HepG2 (cell line): ENCODE measurements around the gene FAM180A. TPM values are rescaled to one million over a fixed set of nuclear protein-coding genes. Genes with fewer than 3 reads are reported as not detected.

Experiments
- ATAC-seq: fragments of 200-7000 bp; cut with Tn5 transposase; 3 replicates; pipeline ENCODE4 v1.9.1; 2020; ENCODE audit warnings: mild to moderate bottlenecking, moderate library complexity
- BruUV-seq: library from RNA; stranded (reverse); fragments of 400-500 nt; replicated peaks from 2 replicates; lab custom pipeline; 2021; lab: Mats Ljungman, UMichigan
- CTCF ChIA-PET: fragments of 300-600 bp; formaldehyde crosslinking; extraction: SDS; loops from one replicate; lab custom pipeline; 2021; ENCODE audit warnings: low total read pairs, inconsistent platforms, low intra/inter-chr PET ratio; lab: Yijun Ruan, JAX
- POLR2A ChIA-PET: fragments of 350-600 bp; sonication (Branson Sonifier 250); formaldehyde crosslinking; loops from one replicate; lab custom pipeline; 2020; ENCODE audit warnings: antibody characterized with exemption, inconsistent platforms; lab: Yijun Ruan, JAX
- DNase-seq: peaks from one replicate; pipeline ENCODE4 v3.0.0-alpha.2; 2015; ENCODE audit warnings: low spot score
- FAIRE-seq: peaks from 3 replicates; lab custom pipeline; 2011; peaks lifted over from hg19 to GRCh38; lab: Jason Lieb, UNC
- H2AFZ ChIP-seq: one replicate; pipeline ENCODE4 v1.6.1; 2011; ENCODE audit warnings: low read length, inconsistent platforms
- H3K27ac ChIP-seq: fragments of 300-600 bp; 3 replicates; pipeline ENCODE4 v1.8.0; 2011; ENCODE audit warnings: mixed run types, mild to moderate bottlenecking, mixed read lengths, low read length, inconsistent platforms; ENCODE audit not compliant: insufficient read depth; ENCODE audit errors: extremely low read length
- H3K27me3 ChIP-seq, 2 experiments: fragments of 200-600 bp in 1 of 2; 2 replicates in 1 of 2; 3 replicates in 1 of 2; pipeline versions ENCODE4 v1.6.0 to v1.8.0; 2011; ENCODE audit warnings: low read length in 2 of 2, mild to moderate bottlenecking in 2 of 2, moderate library complexity in 2 of 2, inconsistent platforms in 1 of 2; ENCODE audit not compliant: insufficient read depth in 2 of 2, control insufficient read depth in 1 of 2
- H3K36me3 ChIP-seq, 2 experiments: fragments of 200-600 bp in 1 of 2; replicated peaks in 1 of 2; 2 replicates in 1 of 2; 3 replicates in 1 of 2; pipeline versions ENCODE4 v1.5.1 to v1.8.0; 2011; ENCODE audit warnings: low read length in 2 of 2, inconsistent platforms in 1 of 2; ENCODE audit not compliant: insufficient read depth in 2 of 2, control insufficient read depth in 1 of 2
- H3K4me1 ChIP-seq: 2 replicates; pipeline ENCODE4 v1.5.1; 2012; ENCODE audit warnings: low read length, inconsistent platforms; ENCODE audit not compliant: insufficient read depth
- H3K4me2 ChIP-seq: 2 replicates; pipeline ENCODE4 v1.6.0; 2011; ENCODE audit warnings: low read depth, low read length, inconsistent platforms
- H3K4me3 ChIP-seq, 3 experiments: fragments of 200-600 bp in 1 of 3; sonication (generic), shearing (Covaris generic) in 1 of 3; replicated peaks in 1 of 3; 2 replicates each; pipeline ENCODE4 v1.5.1; 2011 to 2016; ENCODE audit warnings: low read length in 3 of 3, inconsistent platforms in 2 of 3, low read depth in 2 of 3, mild to moderate bottlenecking in 2 of 3, control low read depth in 1 of 3, mixed read lengths in 1 of 3; ENCODE audit not compliant: insufficient read depth in 1 of 3
- H3K79me2 ChIP-seq: one replicate; pipeline ENCODE4 v1.6.1; 2011; ENCODE audit warnings: low read length, inconsistent platforms; ENCODE audit not compliant: insufficient read depth
- H3K9ac ChIP-seq: 2 replicates; pipeline ENCODE4 v1.6.0; 2011; ENCODE audit warnings: mild to moderate bottlenecking, low read depth, low read length, inconsistent platforms; ENCODE audit not compliant: insufficient read depth
- H3K9me3 ChIP-seq: 2 replicates; pipeline ENCODE4 v1.5.1; 2012; ENCODE audit warnings: mild to moderate bottlenecking, low read length
- H4K20me1 ChIP-seq: 2 replicates; pipeline ENCODE4 v1.6.0; 2011; ENCODE audit warnings: inconsistent platforms, mild to moderate bottlenecking, low read length, moderate library complexity; ENCODE audit not compliant: insufficient read depth
- ATRX ChIP-seq: sonication (generic); formaldehyde crosslinking; IDR thresholded peaks from 2 replicates; pipeline ENCODE4 v1.4.0; 2020; ENCODE audit warnings: missing genetic modification reagents, borderline replicate concordance
- CTCF ChIP-seq: sonication (generic); formaldehyde crosslinking; IDR thresholded peaks from 2 replicates; pipeline ENCODE4 v1.5.0; 2020; ENCODE audit warnings: mild to moderate bottlenecking, missing genetic modification reagents, moderate library complexity
- GLI4 ChIP-seq: sonication (generic); formaldehyde crosslinking; IDR thresholded peaks from 2 replicates; pipeline ENCODE4 v1.5.1; 2020; ENCODE audit warnings: missing genetic modification reagents, mild to moderate bottlenecking, moderate library complexity, borderline replicate concordance
- ISX ChIP-seq: sonication (generic); formaldehyde crosslinking; conservative IDR thresholded peaks from 2 replicates; pipeline ENCODE4 v1.5.0; 2020; ENCODE audit warnings: missing genetic modification reagents
- KLF16 ChIP-seq, 2 experiments: sonication (generic) in 1 of 2; formaldehyde crosslinking in 1 of 2; IDR thresholded peaks; 2 replicates each; pipeline versions ENCODE4 v1.6.1 to v1.8.0; 2016 to 2023; ENCODE audit warnings: missing genetic modification reagents in 2 of 2, missing compliant biosample characterization in 1 of 2
- PPARG ChIP-seq: conservative IDR thresholded peaks from 2 replicates; pipeline ENCODE4 v1.6.1; 2016; ENCODE audit warnings: missing biosample characterization, missing genetic modification reagents
- RCOR2 ChIP-seq: IDR thresholded peaks from 2 replicates; pipeline ENCODE4 v1.6.1; 2016; ENCODE audit warnings: missing biosample characterization, missing genetic modification reagents
- STAT5B ChIP-seq: sonication (generic); formaldehyde crosslinking; IDR thresholded peaks from 2 replicates; pipeline ENCODE4 v1.4.0; 2020; ENCODE audit warnings: missing genetic modification reagents
- ZFP36L2 ChIP-seq: sonication (generic); formaldehyde crosslinking; IDR thresholded peaks from 2 replicates; pipeline ENCODE4 v1.4.0; 2020; ENCODE audit warnings: missing genetic modification reagents
- ZNF260 ChIP-seq: sonication (generic); formaldehyde crosslinking; IDR thresholded peaks from 2 replicates; pipeline ENCODE4 v1.4.0; 2020; ENCODE audit warnings: missing genetic modification reagents, low read depth, mild to moderate bottlenecking, borderline replicate concordance
- ZNF550 ChIP-seq: sonication (generic); formaldehyde crosslinking; IDR thresholded peaks from 2 replicates; pipeline ENCODE4 v1.4.0; 2020; ENCODE audit warnings: mild to moderate bottlenecking, missing genetic modification reagents, borderline replicate concordance
- WGBS: methylation state at CpG from one replicate; pipeline ENCODE4 v1.1.6; 2017; ENCODE audit warnings: low lambda C conversion rate; 5-methylcytosine and 5-hydroxymethylcytosine counted together
- in situ Hi-C: cut with HindIII; loops from 2 replicates; pipeline ENCODE4 v1.10.0; 2017; ENCODE audit warnings: low pct_unique_long_range_greater_than_20kb; ENCODE audit not compliant: extremely low pct_ligation_motif_present
- intact Hi-C: fragments of 100-400 bp; cut with micrococcal nuclease; formaldehyde crosslinking; loops from one replicate; pipeline ENCODE4 v1.10.0; 2022; ENCODE audit not compliant: unreplicated experiment
- polyA plus RNA-seq, 8 experiments: library from polyadenylated mRNA; depleted of rRNA in 3 of 8; stranded (reverse) in 7 of 8; unstranded in 1 of 8; fragments of >200 nt; fragmentation: Illumina TruSeq in 4 of 8; extraction: Trizol in 4 of 8; gene quantifications; 2 replicates each; pipeline versions ENCODE4 v1.2.1 to v1.2.3, GENCODE V29; 2011 to 2016; ENCODE audit warnings: low read depth in 4 of 8, missing spikeins in 1 of 8, mixed read lengths in 1 of 8; ENCODE audit not compliant: insufficient read depth in 1 of 8
- total RNA-seq, 5 experiments: library from RNA; depleted of rRNA; stranded (reverse); fragments of >200 nt; fragmentation: Illumina TruSeq; extraction: Trizol; gene quantifications; 2 replicates each; pipeline ENCODE4 v1.2.3, GENCODE V29; 2016; ENCODE audit warnings: low read depth in 1 of 5
- TF ChIP-seq, protein P1 (sequence below): sonication (generic); formaldehyde crosslinking; IDR thresholded peaks from 2 replicates; pipeline ENCODE4 v1.4.0; 2020; ENCODE audit warnings: low read depth, missing genetic modification reagents
- TF ChIP-seq, protein P2 (sequence below): IDR thresholded peaks from 2 replicates; pipeline ENCODE4 v1.6.1; 2016; ENCODE audit warnings: mild to moderate bottlenecking

FAM180A gene
- total and polyA plus RNA-seq, 2 of the 13 experiments (the other 11 are each of a cell fraction or from before 2014, with no cell fraction given), result not detected

DNA sequence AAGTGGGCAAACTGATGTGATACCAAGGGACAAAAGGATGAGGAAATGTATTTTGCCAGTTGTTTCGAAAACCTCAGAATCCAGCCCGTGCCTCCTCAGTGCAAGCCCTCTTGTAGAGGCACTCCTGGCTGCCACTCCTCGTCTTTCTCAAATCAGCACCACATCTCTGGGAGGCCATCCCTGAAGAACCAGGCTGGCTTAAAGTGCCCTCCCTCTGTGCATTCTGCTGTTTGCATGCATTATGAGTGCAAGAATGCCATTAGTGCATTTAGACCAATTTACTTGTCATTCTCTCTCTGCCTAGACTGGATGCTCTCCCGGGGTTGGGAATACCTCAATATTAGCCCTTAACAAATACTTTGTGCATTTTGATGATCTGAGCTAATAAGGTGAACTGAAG is 19.9 kb upstream of the FAM180A start:
- H3K4me2 ChIP-seq, result no peak overlapping the region
- BruUV-seq, result no TSS peak
- ChIA-PET POLR2A (no interaction called here), CTCF (no interaction called here)
- H3K9ac ChIP-seq, result no peak overlapping the region
- FAIRE-seq (no peak), DNase-seq (no peak), ATAC-seq (no peak)
- 0 out of 2 replicates have a peak, but pooled peaks cover 2% of the 10 kb centered on the region for H3K4me1 ChIP-seq
- in situ Hi-C loops (no loop called here), intact Hi-C loops (no loop called here)
- TF ChIP-seq ISX (CRISPR knock-in tag) (no peak), GLI4 (CRISPR knock-in tag) (no peak), ATRX (CRISPR knock-in tag) (no peak), RCOR2 (no peak), PPARG (CRISPR knock-in tag) (no peak), ZFP36L2 (CRISPR knock-in tag) (no peak), KLF16 (CRISPR knock-in tag; IDR thresholded peaks at IDR 0.05) (no peak), CTCF (no peak), ZNF550 (CRISPR knock-in tag) (no peak), STAT5B (CRISPR knock-in tag) (no peak), ZNF260 (no peak)
- TF ChIP-seq, protein P1, sequence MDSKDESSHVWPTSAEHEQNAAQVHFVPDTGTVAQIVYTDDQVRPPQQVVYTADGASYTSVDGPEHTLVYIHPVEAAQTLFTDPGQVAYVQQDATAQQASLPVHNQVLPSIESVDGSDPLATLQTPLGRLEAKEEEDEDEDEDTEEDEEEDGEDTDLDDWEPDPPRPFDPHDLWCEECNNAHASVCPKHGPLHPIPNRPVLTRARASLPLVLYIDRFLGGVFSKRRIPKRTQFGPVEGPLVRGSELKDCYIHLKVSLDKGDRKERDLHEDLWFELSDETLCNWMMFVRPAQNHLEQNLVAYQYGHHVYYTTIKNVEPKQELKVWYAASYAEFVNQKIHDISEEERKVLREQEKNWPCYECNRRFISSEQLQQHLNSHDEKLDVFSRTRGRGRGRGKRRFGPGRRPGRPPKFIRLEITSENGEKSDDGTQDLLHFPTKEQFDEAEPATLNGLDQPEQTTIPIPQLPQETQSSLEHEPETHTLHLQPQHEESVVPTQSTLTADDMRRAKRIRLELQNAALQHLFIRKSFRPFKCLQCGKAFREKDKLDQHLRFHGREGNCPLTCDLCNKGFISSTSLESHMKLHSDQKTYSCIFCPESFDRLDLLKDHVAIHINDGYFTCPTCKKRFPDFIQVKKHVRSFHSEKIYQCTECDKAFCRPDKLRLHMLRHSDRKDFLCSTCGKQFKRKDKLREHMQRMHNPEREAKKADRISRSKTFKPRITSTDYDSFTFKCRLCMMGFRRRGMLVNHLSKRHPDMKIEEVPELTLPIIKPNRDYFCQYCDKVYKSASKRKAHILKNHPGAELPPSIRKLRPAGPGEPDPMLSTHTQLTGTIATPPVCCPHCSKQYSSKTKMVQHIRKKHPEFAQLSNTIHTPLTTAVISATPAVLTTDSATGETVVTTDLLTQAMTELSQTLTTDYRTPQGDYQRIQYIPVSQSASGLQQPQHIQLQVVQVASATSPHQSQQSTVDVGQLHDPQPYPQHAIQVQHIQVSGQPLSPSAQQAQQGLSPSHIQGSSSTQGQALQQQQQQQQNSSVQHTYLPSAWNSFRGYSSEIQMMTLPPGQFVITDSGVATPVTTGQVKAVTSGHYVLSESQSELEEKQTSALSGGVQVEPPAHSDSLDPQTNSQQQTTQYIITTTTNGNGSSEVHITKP (CRISPR knock-in tag), result no peak
- TF ChIP-seq, protein P2, sequence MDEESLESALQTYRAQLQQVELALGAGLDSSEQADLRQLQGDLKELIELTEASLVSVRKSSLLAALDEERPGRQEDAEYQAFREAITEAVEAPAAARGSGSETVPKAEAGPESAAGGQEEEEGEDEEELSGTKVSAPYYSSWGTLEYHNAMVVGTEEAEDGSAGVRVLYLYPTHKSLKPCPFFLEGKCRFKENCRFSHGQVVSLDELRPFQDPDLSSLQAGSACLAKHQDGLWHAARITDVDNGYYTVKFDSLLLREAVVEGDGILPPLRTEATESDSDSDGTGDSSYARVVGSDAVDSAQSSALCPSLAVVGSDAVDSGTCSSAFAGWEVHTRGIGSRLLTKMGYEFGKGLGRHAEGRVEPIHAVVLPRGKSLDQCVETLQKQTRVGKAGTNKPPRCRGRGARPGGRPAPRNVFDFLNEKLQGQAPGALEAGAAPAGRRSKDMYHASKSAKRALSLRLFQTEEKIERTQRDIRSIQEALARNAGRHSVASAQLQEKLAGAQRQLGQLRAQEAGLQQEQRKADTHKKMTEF (CRISPR knock-in tag), result no peak
- no peaks in the 10 kb centered on the region for H3K36me3 ChIP-seq
- 0% methylated on average over 4 of the region's 4 CpGs for WGBS
- no peak overlapping the region for H3K27ac ChIP-seq
- H3K4me3 ChIP-seq, result no peak overlapping the region
- no peaks in the 10 kb centered on the region for H3K9me3 ChIP-seq
- no peaks in the 10 kb centered on the region for H4K20me1 ChIP-seq
- peaks cover 4 to 33% of the 10 kb centered on the region in 2 experiments; a peak in 4 of 5 replicates for H3K27me3 ChIP-seq
- H3K79me2 ChIP-seq, result no peaks in the 10 kb centered on the region
- no peak overlapping the region for H2AFZ ChIP-seq
